ENCODE data around the gene INF2.
"Not testable (repeated sequence)": the region's sequence is repeated elsewhere in the genome, so short reads cannot be mapped to it uniquely, and the experiment has no call there.

INF2 gene

DNA sequence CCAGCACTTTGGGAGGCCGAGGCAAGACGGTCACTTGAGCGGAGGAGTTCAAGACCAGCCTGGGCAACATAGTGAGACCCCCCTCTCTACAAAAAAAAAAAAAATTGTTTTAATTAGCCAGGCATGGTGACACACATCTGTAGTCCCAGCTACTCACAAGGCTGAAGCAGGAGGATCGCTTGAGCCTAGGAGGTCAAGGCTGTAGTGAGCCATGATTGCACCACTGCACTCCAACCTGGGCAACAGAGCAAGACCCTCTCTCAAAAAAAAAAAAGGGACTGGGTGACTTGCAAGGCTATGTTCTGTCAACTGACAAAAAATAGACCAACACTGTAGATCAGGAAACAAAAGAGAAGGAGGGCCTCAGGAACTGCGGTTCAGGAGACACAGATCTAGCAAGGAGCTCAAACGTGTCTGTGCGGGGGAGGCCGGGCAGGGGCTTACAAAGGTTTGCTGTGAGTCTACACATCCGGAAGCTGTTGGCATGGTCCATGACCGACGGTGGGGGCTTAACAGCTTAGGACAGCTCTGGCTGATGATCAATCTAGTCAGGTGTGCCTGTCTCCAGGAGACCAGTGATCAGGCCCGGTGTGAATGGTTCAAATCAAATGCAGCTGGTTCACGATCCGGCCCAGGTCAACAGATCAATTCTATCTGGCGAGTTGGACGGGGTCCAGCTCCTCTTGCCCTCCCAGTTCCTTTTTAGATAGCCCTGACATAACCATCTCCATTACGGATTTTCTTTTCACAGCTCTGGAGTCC lies 31.7 kb upstream of the INF2 start:
- no peak for DNase-seq

DNA sequence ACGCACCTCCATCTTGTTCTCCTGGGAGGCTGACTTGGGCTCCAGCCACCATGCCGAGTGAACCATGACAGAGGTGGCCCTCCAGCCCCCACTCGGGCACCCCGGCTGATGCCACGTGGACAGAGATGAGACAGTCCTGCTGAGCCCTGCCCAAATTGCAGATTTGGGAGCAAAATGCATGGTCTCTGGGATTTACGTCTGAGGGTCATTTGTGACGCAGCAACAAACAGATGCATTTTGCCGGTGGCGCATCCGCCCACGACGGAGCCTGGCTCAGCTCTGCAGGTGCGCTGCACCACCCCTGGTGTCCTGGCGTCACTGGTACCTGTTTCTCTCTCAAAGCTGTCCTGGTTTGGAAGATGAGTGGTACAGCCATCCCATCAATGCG lies 31.1 kb upstream of the INF2 start:
- no peak for DNase-seq

DNA sequence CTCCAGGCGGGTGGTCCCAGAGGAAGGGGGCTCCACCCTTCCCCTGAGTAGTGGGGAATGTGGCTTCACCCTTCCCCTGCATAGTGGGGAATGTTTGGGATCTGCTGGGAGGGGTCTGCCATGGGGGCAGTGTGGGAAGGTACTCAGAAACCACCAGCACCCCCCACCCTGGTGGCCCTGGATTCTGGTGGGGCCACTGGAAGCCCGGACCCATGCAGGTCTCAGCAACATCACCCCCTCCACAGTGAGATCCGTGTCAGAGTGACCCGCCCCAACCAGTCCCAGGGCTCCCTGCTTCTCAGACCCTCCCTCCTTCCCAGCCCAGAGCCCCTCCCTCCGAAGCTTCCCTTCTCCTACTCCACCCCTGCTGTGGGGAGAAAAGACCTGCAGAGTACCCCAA lies 30.3 kb upstream of the INF2 start:
- no peak for DNase-seq

DNA sequence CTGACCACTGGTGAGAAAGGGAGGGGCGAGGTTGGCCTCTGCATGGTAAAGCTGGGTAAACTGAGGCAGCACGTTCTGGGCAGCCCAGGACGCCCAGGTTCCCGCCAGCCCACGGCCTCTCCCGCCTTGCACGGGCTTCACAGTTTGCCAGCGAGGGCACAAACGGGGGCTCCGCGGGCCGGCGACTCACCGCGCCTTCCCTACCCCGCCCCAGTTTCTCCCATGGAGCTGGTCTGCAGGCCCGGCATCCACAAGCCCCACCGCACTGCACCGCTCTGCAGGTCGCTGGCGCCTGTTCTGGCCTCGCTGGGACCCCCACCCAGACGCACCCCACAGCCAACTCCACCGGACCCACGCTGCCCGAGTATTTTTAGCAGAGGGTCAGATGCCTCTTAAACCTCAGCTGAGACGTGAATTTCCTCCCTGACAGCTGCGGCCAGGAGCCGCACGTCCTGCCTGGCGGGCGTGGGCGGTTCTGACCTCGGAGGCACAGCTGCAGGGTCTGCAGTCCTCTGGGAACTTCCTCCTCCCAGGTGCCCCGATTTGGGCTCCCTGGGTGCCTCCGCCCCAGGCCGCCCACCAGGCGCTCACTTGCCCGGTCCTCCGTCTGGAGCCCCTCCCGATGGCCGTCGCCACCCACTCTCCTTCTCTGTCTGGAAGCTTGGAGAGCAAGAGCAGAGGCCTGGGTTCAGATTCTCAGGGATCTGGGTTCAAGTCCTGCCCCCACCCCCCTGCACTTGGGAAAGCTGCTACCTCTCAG lies 29.5 kb upstream of the INF2 start:
- no peak for DNase-seq

DNA sequence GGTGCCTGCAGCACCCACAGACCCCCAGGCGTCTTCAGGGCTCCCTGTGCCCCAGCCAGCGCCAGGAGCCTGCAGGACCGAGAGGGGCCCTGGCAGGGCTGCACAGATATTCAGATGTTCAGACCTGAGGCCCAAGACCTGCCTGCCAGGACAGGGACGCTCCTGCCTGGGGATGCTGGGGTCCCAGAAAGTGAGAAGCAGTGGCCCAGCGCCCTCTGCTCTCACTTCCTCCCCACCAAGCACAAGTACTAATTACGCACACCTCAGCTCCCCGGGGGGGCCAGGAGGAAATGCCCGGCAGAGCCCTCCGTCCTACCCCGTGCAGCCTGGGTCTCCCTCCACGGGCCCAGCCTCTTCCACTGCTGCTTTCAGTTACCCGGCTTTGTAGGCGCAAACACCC lies 28.8 kb upstream of the INF2 start:
- no peak for DNase-seq

DNA sequence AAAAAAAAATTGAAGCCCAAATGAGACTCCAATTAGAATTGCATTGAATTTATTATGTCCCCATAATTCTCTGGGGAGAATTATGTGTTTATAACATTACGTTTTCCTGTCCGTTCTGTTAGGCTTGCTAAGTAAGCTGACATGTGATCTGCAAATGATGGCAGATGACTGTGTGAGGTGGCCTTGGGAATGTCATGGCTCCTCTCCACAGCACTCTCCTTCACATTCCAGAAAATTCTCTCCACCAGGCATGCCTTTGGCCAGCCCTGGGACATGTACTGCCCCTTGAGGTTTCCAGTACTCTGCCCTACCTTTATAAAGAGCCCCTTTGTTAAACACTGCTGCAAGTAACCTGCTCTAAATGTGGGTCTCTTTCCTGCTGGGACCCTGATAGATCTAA lies 28.3 kb upstream of the INF2 start:
- no peak for DNase-seq

DNA sequence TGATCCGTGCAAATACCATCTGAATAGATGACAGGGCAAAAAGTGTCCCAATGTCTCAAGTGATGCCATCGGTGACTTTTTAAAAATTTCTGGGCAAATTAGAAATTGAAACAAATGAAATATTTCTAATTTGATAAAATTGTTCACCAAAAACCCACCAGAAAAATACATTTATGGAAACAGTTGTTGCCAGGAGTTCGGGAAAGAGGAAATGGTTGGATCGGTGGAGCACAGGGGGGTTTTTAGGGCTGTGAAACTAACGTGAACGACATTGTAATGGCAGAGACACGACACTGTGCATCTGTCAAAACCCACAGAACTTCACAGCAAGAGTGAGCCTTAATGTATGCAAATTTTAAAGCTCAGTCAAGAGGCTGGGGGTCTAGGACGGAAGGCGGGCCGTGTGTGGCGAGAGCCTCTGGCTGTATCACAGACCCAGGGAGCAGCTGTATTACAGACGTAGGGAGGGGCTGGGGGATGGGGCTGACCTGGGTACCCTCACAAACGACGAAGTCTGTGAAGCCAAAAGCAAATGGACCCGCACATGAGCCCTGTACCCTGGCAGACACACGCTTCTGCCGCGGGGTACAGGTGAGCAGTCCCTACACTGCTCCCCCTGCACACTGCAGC lies 27.8 kb upstream of the INF2 start:
- not testable (repeated sequence) for DNase-seq

DNA sequence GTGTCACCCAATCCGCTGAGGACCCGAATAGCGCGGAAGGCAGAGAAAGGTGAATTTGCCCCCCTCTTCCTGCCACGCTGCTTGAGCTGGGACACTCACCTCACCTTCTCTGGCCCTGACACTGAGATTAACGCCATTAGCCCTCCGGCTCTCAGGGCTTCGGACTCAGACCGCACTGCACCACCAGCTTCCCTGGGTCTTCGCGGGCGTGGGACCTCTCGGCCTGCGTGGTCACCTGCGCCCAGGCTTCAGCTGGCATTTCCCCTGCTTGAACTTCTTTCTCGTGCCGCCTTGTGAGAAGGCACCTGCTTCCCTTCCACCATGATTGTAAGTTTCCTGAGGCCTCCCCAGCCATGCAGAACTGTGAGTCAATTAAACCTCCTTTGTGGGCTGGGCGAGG lies 26.9 kb upstream of the INF2 start:
- not testable (repeated sequence) for DNase-seq

DNA sequence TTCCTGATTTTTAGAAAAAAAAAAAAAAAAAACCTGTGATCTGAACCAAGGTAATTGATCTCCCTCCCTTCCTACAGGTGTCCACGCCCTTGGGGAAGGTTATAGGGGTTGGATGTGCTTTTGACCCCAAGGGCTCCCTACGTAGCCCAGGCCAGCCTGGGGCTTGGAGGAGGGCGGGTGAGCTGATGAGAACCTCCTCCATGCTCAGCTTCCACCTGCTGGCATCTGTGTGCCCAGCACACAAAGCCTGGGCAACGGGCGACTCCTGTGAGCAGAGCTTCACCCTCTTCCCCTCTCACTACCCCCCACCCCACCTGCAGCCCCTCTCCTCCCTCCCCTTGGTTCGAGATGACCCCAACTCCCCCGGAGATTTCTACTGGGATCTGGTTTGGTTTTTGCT lies 25.3 kb upstream of the INF2 start:
- DNase-seq: no peak

DNA sequence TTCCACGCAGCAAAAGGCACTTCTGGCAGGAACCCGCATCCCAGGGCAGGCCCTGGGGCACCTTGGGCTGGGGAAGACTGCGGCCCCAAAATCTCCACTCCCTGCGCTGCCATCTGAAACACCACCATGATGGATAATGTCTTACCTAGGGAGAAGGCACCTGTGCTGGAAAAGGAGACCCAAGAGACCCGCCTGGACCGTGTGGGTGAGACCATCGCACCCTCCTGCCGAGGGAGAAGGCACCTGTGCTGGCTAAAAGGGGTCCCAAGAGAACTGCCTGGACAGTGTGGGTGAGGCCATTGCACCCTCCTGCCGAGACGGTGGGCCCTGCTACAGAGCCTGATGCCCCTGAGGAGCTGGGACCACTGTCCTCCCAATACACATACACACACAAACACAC lies 24.8 kb upstream of the INF2 start:
- DNase-seq: no peak

DNA sequence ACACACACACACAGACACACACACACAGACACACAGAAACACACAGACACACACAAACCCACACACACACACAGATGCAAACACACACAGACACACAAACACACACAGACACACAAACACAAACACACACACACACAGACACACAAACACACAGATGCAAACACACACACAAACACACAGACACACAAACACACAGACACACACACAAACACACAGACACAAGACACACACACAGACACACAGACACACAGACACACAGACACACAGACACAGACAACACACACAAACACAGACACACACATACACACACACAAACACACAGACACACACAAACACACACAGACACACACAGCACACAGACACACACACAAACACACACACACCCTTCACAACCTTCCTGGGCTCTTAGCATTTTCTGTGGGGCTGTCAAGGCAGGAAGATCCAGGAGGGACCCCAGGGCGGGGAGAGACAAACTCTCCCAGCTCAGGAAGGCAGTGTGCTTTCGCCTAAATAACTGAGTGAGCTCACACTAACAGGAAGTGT lies 24.2 kb upstream of the INF2 start:
- DNase-seq: peak; percentile 72

DNA sequence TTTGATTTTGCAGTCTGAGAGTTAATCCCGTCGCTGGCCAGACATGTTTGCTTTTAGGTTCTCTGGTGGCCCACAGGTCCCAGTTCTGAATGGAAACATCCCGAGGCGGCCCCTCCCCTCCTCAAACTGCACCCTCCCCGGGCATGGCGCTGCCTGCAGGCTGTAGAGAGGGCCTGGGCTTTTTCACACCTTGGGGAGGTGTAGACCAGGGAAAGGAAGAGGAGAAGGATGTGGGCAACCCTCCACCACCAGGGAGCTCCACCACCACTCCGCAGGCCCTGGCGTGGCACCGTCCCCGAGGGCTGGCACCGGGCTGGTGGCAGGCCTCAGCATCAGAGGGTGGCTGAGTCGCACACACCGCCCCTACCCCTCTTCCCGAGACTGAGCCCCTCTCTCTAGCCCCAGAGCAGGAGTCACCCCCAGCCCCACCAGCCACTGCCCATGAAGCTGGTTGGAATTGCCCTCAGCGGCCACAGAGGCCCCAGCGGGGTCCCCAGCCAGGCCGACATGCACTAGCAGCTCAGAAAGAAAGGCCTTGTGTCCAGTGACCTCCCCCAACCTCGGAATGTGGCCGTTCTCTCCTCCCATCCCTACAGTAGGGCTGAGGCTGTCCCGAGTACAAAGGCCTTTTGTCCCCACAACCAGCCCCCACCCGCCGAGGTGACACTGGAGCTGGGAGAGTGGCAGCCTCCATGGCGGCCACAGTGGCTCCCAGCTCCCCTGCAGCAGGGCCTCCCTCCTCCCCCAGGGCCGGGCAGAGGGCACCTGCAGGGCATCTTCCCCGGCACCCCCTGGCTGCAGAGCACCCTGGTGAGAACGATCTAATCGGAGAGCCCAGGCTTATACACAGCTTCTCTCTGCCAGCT lies 23.5 kb upstream of the INF2 start:
- peak; percentile 92 for DNase-seq

DNA sequence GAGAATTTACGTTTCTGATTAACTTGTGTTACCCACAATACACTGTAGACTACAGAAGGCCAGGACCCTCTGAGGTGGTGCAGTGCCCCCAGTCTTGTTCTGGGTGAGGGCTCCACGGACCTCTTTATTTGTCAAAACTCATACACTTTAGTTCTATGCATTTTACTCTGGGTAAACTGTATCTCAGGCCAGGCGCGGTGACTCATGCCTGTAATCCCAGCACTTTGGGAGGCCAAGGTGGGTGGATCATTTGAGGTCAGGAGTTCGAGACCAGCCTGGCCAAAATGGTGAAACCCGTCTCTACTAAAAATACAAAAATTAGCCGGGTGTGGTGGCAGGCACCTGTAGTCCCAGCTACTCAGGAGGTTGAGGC lies 22.9 kb upstream of the INF2 start:
- not testable (repeated sequence) for DNase-seq

DNA sequence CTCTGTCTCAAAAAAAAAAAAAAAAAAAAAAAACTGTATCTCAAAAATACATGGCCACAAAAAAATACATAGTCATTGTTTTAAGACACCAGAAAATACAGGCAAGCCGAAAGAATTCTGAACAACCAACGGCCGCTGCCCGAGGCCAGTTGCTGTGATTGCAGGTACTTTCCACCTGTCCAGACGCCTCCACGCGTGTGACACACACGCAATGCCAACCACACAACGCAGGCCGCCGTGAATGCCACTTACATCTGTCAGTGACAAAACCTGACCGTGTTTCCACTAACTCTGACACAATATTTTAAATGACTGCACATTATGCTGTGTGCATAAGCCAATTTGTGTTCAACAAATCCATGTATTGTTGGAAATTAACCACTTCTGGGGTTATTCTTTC lies 22.4 kb upstream of the INF2 start:
- DNase-seq: peak; percentile 1

DNA sequence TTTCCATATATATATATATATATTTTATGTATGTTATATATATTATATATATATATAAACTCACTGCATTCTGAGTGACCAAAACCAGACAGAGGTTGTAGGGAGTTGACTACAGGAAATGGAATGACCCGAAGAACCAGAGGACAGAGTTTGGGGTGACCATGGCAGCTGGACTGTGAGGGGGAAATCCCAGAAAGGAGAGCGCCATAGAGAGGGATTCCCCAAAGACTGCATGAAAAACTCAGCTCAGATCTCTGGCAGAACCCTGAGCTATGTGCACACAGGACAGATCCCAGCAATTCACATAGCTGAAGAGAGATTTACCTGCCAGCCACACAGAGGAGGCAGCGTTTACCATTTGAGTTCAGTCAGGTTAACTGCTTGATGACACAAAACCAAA lies 19.7 kb upstream of the INF2 start:
- DNase-seq: no peak

DNA sequence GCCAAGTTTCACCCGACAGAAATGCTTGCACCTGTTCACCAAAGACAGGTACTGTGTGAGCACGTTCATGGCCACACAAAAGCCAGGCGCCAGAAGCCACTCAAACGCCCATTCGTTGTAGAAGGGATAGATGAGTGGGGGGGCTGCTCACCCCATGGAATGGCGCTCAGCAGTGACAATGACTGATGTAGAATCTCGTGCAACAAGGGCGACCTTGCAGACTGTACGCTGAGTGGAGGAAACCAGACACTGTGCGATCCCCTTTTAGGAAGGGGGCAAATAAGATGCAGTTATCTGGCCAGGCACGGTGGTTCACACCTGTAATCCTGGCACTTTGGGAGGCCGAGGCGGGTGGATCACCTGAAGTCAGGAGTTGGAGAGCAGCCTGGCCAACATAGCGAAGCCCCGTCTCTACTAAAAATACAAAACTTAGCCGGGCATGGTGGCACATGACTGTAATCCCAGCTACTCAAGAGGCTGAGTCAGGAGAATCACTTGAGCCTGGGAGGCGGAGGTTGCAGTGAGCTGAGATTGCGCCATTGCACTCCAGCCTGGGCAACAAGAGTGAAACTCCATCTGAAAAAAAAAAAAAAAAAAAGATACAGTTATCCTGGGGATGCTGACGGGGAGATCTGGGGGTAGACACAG lies 18.0 kb upstream of the INF2 start:
- DNase-seq: not testable (repeated sequence)

DNA sequence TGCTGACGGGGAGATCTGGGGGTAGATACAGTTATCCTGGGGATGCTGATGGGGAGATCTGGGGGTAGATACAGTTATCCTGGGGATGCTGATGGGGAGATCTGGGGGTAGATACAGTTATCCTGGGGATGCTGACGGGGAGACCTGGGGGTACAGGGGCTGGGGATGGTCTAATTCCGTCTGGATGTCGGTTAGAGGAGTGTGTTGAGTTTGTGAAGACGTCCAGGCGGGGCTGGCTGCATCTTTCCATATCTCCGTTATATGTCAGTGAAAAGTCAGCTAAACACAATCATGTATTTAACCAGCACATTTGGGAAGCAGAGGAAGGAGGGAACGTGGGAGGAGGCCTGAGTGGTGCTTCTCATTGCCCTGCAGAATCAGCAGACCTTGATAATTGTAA lies 17.3 kb upstream of the INF2 start:
- not testable (repeated sequence) for DNase-seq

DNA sequence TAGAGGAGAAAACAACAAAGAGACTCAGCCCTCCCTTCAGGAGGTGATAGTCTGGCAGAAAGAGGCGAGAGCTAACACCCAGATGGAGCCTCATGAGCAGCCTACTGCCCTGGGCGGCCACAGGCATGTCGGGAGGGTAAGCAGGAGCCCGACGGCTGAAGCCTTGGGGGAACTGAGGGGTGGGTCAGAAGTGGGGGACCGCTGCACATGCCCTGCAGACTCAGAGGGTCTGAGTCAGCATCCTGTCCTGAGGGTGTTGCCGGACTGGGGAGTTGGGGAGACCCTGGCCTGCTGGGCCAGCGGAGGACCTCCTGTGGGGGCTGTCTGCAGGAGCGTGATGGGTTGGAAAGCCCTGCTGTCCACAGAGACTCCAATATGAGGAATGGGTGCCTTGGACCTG lies 15.9 kb upstream of the INF2 start:
- DNase-seq: no peak

DNA sequence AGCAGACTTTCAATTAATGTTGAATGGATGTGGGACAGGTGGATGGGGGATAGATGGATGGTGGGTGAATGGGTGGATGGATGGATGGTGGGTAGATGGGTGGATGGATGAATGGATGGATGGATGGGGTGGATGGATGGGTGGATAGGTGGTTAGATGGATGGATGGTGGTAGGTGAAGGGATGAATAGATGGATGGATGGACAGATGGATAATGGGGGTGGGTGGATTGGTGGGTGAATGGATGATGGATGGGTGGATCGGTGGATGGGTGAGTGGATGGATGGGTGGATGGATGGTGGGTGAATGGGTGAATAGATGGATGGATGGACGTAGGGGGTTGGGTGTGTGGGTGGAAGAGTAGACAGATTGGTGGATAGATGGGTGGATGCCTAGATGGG lies 14.0 kb upstream of the INF2 start:
- no peak for DNase-seq

DNA sequence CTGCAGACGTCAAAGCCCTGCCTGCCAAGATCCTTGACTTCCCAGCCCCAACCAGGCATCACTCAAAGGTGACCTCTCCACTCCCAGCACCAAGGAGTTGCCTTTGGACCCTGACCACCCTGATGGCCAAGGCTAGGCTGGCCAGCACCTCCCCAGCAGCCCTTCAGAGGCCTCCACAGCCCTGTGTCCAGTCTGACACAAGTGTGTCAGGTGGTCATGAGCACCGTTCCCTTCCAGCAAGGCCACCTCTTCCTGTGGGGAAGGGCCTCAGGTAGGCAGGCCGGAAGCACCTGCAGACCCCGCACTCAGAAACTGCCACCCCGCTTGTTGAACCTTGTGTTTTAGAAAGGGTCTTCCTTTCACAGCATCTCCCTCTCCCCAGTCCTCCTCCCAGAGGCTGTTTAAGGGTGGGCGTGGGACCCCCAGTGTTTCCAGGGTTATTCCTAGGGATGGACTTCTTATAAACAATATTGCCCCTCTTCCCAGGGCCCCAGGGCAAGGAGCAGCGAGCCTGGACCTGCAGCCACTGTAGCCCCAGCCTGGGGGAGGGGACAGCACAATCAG lies 13.2 kb upstream of the INF2 start:
- no peak for DNase-seq

DNA sequence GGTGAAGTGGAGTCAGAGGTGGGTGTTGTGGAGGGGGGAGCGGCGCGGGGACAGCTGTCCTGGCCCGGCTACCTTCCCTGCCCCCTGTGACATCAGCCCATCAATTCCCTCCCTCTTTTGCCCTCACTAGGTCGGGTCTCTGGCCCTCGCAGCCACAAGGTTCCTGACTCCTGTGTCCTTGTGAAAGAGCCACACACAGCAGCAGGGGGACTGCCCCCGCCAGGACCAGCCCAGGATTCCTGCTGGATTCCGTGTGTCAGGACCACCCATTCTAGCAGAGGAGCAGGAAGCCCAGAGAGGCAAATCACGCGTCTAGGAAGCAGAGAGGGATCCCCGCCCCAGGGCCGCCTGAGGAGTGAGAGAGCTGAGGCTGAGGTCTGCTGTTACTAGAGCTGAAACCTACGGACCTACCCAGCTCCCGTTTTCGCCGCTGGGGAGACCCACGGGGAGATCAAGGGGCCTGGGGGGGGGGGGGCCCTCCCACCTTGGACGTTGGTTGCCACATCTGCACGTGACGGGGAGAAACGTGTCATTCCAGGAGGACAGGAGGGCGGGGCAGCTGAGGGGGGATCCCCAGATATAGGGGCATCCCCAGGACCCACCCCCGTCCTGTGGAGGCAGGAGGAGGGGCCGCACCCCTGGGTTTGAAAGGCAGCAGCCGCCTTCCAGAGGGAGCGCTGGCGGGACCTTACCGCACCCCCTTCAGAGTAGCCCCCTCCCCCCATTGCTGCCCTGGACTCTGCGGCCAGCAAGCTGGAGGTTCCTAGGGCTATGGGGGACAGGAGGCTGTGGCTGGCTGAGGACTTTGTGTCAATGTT lies 12.5 kb upstream of the INF2 start:
- DNase-seq: peak; percentile 82
